ENCODE data around the gene SLC22A5.

SLC22A5 gene

GRCh38 chr5:132368186-132368585 lies 1.3 kb upstream of the SLC22A5 start:
- DNase-seq = no peak

- no peak for DNase-seq
Observed at GRCh38 chr5:132369007-132369473, 470 bp upstream of the SLC22A5 start.

- DNase-seq = no peak
Observed at GRCh38 chr5:132370181-132370970, 866 bp downstream of the SLC22A5 start.

- no peak for DNase-seq
Observed at GRCh38 chr5:132370971-132371602, 1.6 kb downstream of the SLC22A5 start.

- no peak for DNase-seq
Observed at GRCh38 chr5:132371603-132371994, 2.1 kb downstream of the SLC22A5 start.

GRCh38 chr5:132372127-132372526 lies 2.6 kb downstream of the SLC22A5 start:
- no peak for DNase-seq

GRCh38 chr5:132372542-132372941 lies 3.0 kb downstream of the SLC22A5 start:
- no peak for DNase-seq

GRCh38 chr5:132375957-132376356 lies 6.4 kb downstream of the SLC22A5 start:
- no peak for DNase-seq

GRCh38 chr5:132376694-132377641 lies 7.5 kb downstream of the SLC22A5 start:
- no peak for DNase-seq

- no peak for DNase-seq
Observed at GRCh38 chr5:132377738-132378137, 8.2 kb downstream of the SLC22A5 start.

GRCh38 chr5:132378580-132378979 lies 9.1 kb downstream of the SLC22A5 start:
- peak; percentile 63 for DNase-seq

- no peak for DNase-seq
Observed at GRCh38 chr5:132380047-132380446, 10.5 kb downstream of the SLC22A5 start.

- no peak for DNase-seq
Observed at GRCh38 chr5:132380741-132381140, 11.2 kb downstream of the SLC22A5 start.

- DNase-seq = no peak
Observed at GRCh38 chr5:132381614-132382013, 12.1 kb downstream of the SLC22A5 start.

GRCh38 chr5:132383261-132383660 lies 13.8 kb downstream of the SLC22A5 start:
- no peak for DNase-seq

- no peak for DNase-seq
Observed at GRCh38 chr5:132383984-132384383, 14.5 kb downstream of the SLC22A5 start.

GRCh38 chr5:132384506-132385050 lies 15.1 kb downstream of the SLC22A5 start:
- no peak for DNase-seq

- peak; percentile 35 for DNase-seq
Observed at GRCh38 chr5:132385326-132386105, 16.0 kb downstream of the SLC22A5 start.

- DNase-seq = no peak
Observed at GRCh38 chr5:132386644-132387286, 17.3 kb downstream of the SLC22A5 start.

GRCh38 chr5:132387640-132388117 lies 18.2 kb downstream of the SLC22A5 start:
- DNase-seq = no peak
